Stimulated activated CD4-positive, alpha-beta T cell treated with anti-CD3 and anti-CD28 coated beads, Interleukin-15, amount 100 ng/mL, for 24 hours (primary cell): ENCODE measurements around the gene IFNA16.
"Not testable (repeated sequence)": the region's sequence is repeated elsewhere in the genome, so short reads cannot be mapped to it uniquely, and the experiment has no call there.

ENCODE experiments used
- DNase-seq: peaks from one replicate; pipeline ENCODE4 v3.0.0-alpha.2; 2020

Gene IFNA16

DNA sequence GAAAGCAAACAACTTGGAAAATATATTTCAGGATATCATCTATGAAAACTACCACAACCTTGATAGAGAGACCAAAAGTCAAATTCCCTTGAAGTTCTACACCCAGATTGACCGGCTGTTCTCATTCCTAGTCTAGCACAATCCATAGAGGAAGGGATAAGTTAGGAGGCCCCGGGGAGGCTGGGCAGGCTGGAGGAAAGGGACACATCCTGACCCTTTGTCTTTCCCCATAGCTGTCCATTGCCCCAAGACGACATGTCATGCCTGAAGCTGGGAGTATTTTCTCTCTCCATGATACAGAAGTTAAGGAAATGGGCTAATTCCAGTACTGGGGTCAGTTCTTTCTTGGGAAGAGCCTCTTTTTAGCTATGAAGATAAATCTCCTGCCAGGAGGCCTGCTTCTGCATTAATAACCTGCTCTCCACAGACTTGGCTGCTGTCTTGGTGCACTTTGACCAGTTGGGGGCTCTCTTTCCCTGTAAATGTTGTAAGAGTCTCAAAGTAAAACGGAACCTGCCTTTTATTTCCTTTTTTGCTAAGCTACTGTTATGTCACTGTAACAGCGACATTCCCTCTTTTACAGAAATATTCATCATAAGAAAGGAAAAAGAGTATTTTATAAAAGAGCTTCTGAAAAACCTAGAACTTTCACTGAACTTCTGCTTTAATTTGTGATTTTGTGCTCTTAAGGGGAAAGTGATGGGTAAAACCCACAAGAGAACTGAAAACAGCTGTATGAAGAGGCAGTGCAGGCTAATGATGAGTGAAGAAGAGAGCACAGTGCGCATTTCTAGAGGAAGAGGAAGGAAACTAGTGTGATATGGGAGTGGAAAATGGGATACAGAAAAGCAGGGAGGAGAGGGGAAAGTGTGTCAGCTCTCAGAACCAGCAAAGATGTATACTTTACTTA is 22.0 kb downstream of the IFNA16 start:
- DNase-seq = peak; percentile 36

DNA sequence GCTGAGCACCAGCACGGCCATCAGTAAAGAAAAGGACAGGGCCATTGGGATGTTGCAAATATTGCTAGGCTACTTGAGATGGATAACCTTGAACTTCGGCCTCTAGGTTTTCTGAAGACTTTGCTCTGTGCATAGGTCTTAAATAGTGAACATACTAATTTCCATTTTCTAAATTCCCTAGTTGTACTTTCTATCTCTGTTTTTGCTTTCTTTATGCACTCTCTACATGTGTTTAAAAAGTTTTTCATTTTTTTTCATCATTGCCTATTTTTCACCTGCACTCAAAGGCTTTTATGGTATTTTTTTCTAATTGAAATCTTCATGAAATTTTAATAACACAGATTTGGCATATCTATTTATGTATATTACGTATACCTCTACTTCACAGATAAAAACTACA is 29.6 kb downstream of the IFNA16 start, which contains the start of gene IFNA4:
TSS of gene IFNA4 (minus strand) at position 101 of the 400 bp plus-strand sequence. CDS start at position 45, 56 bp downstream.
- not testable (repeated sequence) for DNase-seq

DNA sequence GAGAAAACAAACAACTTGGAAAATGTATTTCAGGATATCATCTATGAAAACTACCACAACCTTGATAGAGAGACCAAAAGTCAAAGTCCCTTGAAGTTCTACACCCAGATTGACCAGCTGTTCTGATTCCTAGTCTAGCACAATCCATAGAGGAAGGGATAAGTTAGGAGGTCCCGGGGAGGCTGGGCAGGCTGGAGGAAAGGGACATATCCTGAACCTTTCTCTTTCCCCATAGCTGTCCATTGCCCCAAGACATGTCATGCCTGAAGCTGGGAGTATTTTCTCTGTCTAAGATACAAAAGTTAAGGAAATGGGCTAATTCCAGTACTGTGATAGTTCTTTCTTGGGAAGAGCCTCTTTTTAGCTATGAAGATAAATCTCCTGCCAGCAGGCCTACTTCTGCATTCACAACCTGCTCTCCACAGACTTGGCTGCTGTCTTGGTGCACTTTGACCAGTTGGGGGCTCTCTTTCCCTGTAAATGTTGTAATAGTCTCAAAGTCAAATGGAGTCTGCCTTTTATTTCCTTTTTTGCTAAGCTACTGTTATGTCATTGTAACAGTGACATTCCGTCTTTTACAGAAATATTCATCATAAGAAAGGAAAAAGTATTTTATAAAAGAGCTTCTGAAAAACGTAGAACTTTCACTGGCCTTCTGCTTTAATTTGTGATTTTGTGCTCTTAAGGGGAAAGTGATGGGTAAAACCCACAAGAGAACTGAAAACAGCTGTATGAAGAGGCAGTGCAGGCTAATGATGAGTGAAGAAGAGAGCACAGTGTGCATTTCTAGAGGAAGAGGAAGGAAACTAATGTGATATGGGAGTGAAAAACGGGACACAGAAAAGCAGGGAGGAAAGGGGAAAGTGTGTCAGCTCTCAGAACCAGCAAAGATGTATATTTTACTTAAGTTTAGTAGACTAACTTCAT is 34.0 kb downstream of the IFNA16 start:
- peak; percentile 17 for DNase-seq

DNA sequence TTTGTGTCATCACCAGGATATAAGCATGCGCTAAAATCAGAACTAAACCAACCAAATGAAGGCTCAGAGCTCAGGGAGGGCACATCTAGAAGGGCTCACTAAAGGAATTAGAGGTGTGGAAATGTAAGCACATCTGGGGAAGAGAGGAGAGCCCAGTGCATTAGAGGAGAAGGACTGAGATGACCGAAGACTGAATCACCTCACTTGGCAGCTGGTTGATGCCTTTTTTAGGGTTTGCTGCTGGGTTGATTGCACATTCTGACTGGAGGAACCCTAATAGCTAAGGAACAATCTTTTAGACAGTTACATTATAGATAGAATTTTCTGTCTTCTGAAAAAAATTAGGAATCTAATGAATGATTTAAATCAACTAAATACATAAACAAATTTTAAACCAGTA is 42.4 kb downstream of the IFNA16 start:
- DNase-seq = no peak

DNA sequence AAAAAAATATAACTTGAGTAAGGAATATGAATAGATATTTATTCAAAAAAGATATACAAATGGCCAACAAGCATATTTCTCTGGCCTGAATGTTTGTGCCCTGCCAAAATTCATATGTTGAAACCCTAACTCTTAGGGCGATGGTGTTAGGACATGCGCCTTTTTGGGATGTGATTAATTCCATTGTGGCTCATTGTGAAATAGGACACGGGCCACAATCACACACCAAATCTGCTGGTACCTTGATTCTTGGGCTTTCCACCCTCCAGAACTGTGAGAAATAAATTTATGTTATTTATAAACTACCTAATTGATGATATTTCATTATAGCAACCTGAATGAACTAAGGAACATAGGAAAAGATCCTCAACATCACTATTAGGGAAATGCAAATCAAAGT is 45.0 kb downstream of the IFNA16 start:
- no peak for DNase-seq

DNA sequence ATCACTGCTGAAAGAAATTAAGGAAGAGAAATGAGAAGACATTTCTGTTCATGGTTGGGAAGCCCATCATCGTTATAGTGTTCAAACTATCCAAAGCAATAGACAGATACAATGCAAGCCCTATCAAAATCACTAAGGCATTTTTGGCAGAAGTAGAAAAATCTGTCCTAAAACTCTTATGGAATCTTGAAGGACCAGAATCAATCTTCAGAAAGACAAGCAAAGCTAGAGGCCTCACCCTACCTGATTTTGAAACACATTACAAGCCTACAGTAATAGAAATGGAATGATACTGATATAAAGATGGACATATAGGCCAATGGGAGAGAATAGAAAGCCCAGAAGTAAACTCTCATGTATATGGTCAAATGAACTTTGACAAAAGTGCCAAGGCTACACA is 45.8 kb downstream of the IFNA16 start:
- DNase-seq = no peak

DNA sequence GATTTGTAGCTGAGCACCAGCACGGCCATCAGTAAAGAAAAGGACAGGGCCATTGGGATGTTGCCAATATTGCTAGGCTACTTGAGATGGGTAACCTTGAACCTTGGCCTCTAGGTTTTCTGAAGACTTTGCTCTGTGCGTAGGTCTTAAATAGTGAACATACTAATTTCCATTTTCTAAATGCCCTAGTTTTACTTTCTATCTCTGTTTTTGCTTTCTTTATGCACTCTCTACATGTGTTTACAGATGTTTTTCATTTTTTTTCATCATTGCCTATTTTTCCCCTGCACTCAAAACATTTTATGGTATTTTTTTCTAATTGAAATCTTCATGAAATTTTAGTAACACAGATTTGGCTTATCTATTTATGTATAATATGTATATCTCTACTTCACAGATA is 50.6 kb downstream of the IFNA16 start, which contains the start of gene IFNA21:
TSS of gene IFNA21 (minus strand) at position 101 of the 400 bp plus-strand sequence. CDS start at position 53, 48 bp downstream.
- DNase-seq = not testable (repeated sequence)
